Mesothelial cell of epicardium (in vitro differentiated cells): ENCODE measurements around the gene NTM. TPM values are rescaled to one million over a fixed set of nuclear protein-coding genes. Genes with fewer than 3 reads are reported as not detected.

Experiments
- DNase-seq, 2 experiments: peaks; one replicate each; pipeline ENCODE4 v3.0.0; 2021; ENCODE audit warnings: low spot score in 2 of 2; ENCODE audit not compliant: unreplicated experiment in 2 of 2
- H3K27ac Mint-ChIP-seq: 2 replicates; pipeline ENCODE4 v1.8.0; 2021; ENCODE audit warnings: mixed read lengths
- H3K27me3 Mint-ChIP-seq: 2 replicates; pipeline ENCODE4 v1.8.0; 2021; ENCODE audit warnings: low read depth, mixed read lengths
- H3K36me3 Mint-ChIP-seq: 2 replicates; pipeline ENCODE4 v1.8.0; 2021; ENCODE audit warnings: mixed read lengths
- H3K4me1 Mint-ChIP-seq: 2 replicates; pipeline ENCODE4 v1.8.0; 2021; ENCODE audit warnings: mixed read lengths
- H3K4me3 Mint-ChIP-seq: 2 replicates; pipeline ENCODE4 v1.8.0; 2021; ENCODE audit warnings: mild to moderate bottlenecking, moderate library complexity, mixed read lengths
- H3K9me3 Mint-ChIP-seq: 2 replicates; pipeline ENCODE4 v1.8.0; 2021; ENCODE audit warnings: mixed read lengths
- total RNA-seq: library from RNA; stranded (reverse); gene quantifications from 3 replicates; pipeline ENCODE4 v1.2.1, GENCODE V29; 2021
- TF ChIP-seq, protein P1 (sequence below): fragments of 200-600 bp; sonication (generic); IDR thresholded peaks from one replicate; pipeline ENCODE4 v1.5.0; 2021; ENCODE audit warnings: antibody characterized with exemption; ENCODE audit not compliant: unreplicated experiment

Gene NTM
- total RNA-seq, 1 donor from 2014 or later = 3.9 TPM

DNA sequence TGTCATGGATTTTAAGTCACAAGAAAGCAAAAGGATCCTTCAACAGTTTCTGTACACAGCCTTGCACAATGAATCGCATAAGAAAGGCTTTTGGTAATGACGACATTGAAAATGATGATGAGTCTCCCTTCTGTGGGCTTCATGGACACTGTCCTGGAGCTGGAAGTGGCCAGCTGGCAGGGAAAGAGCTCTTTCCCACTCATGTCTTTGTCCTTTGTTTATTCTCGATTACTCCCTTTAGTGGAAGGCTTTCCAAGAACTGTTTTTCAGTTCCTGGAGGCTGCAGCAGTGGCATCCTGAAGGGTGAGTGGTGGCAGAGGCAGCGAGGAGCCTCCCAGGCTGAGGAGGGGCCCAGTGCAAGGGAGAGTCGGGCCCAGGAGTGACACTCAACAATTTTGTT, 505.2 kb downstream of the NTM start:
- H3K4me3 Mint-ChIP-seq = no peak overlapping the region
- H3K27me3 Mint-ChIP-seq = peaks cover 50% of the 10 kb centered on the region
- H3K4me1 Mint-ChIP-seq = no peaks in the 10 kb centered on the region
- no peak overlapping the region for H3K27ac Mint-ChIP-seq
- TF ChIP-seq, protein P1, sequence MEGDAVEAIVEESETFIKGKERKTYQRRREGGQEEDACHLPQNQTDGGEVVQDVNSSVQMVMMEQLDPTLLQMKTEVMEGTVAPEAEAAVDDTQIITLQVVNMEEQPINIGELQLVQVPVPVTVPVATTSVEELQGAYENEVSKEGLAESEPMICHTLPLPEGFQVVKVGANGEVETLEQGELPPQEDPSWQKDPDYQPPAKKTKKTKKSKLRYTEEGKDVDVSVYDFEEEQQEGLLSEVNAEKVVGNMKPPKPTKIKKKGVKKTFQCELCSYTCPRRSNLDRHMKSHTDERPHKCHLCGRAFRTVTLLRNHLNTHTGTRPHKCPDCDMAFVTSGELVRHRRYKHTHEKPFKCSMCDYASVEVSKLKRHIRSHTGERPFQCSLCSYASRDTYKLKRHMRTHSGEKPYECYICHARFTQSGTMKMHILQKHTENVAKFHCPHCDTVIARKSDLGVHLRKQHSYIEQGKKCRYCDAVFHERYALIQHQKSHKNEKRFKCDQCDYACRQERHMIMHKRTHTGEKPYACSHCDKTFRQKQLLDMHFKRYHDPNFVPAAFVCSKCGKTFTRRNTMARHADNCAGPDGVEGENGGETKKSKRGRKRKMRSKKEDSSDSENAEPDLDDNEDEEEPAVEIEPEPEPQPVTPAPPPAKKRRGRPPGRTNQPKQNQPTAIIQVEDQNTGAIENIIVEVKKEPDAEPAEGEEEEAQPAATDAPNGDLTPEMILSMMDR = no peak
- H3K9me3 Mint-ChIP-seq = no peaks in the 10 kb centered on the region
- H3K36me3 Mint-ChIP-seq = no peaks in the 10 kb centered on the region
- no peak for DNase-seq

DNA sequence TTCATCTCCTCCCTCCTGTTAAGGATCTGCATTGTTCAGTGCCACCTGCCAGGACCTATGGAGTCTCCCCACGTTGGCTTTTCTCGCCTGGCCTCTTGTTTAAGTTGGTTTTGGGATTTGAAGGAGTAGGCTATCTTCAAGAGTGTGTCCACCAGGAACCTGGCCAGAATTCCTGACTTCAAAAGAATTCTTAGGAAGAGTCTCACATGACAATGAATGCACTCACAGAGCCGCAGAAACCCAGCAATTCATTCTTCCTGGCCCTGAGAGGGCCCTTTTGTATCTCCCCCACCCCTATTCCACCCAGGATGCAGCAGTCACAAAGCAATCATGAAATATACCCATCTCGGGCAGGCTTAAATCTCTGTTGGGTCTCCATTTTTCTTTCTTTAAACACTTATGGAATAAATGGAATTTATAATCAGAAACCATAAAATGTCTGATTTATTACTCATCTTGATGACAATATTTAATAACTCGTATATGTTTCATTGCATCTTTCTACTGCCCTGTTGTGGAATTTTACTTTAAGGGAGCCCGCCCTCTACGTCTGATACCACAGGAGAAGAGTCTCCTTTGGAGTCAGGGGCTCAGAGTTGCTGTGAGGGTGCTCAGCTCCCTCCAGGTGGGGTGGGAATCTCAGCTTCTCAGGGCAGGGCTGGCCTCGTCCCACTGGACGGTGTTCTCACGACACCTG, 507.0 kb downstream of the NTM start:
- Mint-ChIP-seq H3K27me3 (peaks cover 50% of the 10 kb centered on the region), H3K36me3 (no peaks in the 10 kb centered on the region), H3K4me3 (no peak overlapping the region), H3K9me3 (no peaks in the 10 kb centered on the region), H3K27ac (no peak overlapping the region), H3K4me1 (no peaks in the 10 kb centered on the region)
- DNase-seq = no peak
- TF ChIP-seq, protein P1 = no peak

DNA sequence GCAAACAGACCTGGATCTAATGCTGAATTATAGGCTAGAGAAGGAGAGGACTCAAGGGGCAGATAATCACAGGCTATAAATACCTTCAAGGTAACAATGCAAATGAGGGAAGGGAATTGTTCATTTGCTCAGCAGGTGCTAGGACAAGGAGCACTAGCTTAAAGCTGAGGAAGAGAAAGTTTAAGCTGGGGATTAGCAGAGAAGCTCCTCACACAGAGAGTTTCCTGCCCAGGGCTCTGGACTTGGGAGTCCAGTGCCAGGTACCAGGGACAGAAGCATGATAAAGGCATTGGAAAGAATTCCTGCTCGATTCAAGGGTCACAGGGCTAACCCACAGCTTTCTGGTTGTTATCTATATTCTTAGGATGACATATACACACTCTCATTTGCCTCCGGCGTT, 509.9 kb downstream of the NTM start:
- DNase-seq = no peak
- Mint-ChIP-seq H3K9me3 (no peaks in the 10 kb centered on the region), H3K27me3 (peaks cover 70% of the 10 kb centered on the region), H3K4me3 (no peak overlapping the region), H3K4me1 (no peaks in the 10 kb centered on the region), H3K36me3 (no peaks in the 10 kb centered on the region), H3K27ac (no peak overlapping the region)
- TF ChIP-seq, protein P1 = no peak

DNA sequence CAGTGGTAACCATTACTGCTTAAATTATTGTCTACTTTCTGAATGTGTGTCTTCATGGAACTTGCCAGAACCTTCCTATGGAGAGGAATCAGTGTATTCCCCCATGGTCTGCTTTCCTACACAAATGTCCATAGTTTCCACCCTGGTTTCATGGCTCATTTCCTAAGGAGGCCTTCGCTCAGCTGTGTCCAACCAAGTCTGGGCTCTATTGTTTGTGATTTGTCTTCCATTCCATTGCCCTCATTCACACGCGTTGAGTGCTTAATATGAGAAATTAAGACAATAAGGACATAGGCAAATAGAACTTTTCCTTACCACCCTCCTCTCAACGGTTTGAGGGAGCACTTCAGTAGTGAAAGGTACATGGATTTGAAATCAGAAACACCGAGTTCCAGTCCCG, 510.6 kb downstream of the NTM start:
- no peaks in the 10 kb centered on the region for H3K9me3 Mint-ChIP-seq
- no peak for DNase-seq
- no peaks in the 10 kb centered on the region for H3K36me3 Mint-ChIP-seq
- TF ChIP-seq, protein P1 = no peak
- no peak overlapping the region for H3K4me3 Mint-ChIP-seq
- H3K27me3 Mint-ChIP-seq = peaks cover 73% of the 10 kb centered on the region
- no peaks in the 10 kb centered on the region for H3K4me1 Mint-ChIP-seq
- H3K27ac Mint-ChIP-seq = no peak overlapping the region

DNA sequence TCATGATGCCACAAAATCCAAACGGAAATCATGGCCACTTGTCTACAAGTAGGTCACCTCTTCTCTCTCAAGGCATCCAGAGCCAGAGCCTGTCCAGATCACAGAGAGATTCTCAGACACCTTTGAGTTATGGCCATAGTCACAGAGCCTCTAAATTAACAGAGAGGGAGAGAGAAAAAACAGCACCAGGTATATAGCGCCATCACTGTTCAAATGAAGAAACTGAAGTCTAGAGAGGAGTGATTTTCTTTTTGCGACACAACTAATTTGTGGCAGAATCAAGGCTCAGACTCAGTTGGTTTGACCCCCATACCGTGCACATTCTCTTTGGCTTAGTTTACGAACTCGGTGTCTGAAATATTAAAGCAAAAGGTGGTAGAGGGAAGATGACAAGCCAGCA, 512.9 kb downstream of the NTM start:
- DNase-seq = no peak
- TF ChIP-seq, protein P1 = no peak
- Mint-ChIP-seq H3K27ac (no peak overlapping the region), H3K9me3 (no peaks in the 10 kb centered on the region), H3K36me3 (no peaks in the 10 kb centered on the region), H3K27me3 (peaks cover 88% of the 10 kb centered on the region), H3K4me1 (no peaks in the 10 kb centered on the region), H3K4me3 (no peak overlapping the region)
